ENCODE results near the gene LRCH2.
"Not testable (repeated sequence)": the region's sequence is repeated elsewhere in the genome, so short reads cannot be mapped to it uniquely, and the experiment has no call there.

Gene LRCH2

DNA sequence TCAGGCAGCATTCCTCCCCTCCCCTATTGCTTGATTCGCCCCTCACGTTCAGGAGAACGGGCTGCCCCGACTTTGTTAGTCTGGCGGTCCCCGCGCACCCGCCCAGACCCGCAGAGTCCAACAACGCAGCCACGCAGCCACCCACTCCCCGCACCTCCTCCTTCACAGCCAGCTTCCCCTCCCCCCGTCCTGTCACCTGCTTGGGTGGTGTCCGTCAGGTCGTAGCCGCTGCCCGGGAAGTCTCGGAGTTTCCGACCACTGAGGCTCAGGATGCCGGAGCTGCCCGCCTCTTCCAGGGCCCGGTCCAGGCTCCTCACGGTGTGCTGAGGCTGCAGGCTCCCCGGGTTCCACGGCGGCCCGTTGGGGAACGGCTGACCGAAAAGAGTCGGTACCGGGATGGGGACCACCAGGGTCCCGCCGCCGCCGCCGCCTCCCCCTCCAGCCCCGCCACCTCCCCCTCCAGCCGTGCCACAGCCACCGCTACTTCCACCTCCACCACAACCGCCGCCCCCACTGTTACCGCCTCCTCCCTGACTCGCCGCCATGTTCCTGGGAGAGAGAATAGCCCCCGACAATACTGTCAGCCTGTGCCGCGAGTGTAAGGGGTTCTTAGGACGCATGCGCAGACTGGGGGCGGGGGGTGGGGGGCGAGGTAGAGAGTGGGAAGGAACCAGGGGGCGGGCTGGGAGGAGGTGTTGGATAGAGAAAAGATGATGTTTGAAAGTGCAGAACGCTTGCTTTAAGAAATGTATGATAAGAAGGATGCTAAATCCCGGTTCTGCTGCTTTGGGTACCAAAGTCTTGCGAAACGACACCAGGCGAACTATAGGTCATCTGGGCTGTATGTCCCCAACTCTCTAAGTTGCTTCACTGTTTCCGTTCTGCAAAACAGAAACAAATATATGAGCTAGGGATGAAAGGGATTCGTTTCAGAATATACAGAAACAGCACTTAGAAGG, at the start of gene LRCH2:
TSS of gene LRCH2 (minus strand) at position 600 of the 959 bp plus-strand sequence. CDS start at position 545, 55 bp downstream.
- no peak for DNase-seq (ENCODE audit: low spot score)

DNA sequence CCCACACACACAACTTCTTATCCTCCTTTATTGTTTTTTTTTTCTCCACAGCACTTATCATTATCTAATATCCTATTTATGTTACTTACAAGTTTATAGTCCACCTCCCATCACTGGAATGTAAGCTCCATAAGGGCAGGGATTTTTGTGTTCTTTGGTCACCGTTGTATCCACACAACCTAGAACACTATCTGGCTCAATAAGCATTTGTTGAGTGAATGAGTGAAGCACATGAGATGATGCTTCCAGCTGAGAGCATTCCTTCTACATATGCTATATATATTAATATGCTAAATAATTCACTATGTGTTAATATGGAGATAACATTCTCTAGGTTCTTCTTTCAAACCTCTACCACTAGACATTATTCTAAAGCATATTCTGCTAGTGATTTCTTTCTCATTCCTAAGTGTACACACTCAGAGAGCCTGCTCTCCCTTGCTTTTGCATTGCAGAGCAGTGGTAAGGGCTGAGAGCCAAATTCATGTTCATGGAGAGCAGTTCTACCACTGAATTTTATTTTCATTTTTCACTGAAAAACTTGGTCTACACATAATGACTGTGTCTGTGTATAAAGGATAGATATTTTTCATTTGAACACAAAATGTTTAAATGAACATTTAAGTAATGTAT, 35.3 kb upstream of the LRCH2 start:
- DNase-seq (ENCODE audit: low spot score), result no peak

DNA sequence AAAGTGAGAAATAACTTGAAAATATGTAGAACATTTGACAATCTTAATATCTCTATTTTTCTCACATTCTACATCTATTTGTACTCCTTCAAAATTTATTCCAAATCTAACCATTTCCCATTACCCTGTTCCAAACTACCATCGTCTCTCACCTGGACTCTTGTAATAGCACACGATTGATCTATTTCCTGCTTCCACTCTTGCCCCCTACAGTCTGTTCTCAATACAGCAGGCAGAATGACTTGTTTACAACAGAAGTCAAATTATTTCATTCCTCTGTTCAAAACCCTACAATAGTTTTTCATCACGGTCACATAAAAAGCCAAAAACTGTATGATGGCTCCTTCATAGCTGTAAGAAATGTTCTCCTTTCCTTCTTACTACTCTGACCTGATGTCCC, 34.5 kb upstream of the LRCH2 start:
- DNase-seq (ENCODE audit: low spot score), result no peak

DNA sequence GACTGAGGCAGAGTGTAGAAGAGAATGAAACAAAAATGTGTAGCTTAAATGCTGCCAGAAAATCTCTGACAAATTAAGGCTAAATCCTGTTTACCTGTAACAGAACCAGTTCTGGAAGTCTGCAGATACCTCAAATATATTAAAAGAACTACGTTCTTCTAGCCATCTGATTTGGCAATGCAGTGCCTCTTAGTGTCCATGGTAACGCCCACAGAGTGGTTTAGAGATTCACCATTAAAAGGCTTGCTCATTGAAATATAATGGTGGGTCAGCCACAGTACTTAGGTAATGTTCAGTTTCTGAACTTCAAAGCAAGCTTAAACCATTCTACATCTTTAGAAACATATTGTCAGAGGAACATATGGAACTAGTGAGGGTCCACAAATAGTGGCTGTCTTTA, 32.4 kb upstream of the LRCH2 start:
- DNase-seq (ENCODE audit: low spot score), result no peak

GRCh38 chrX:115264009-115264408, 30.1 kb upstream of the LRCH2 start:
- DNase-seq (ENCODE audit: low spot score), result no peak

GRCh38 chrX:115261148-115261547, 27.3 kb upstream of the LRCH2 start:
- no peak for DNase-seq (ENCODE audit: low spot score)

- DNase-seq (ENCODE audit: low spot score), result no peak
These were observed 26.4 kb upstream of the LRCH2 start for GRCh38 chrX:115260330-115260729.

DNA sequence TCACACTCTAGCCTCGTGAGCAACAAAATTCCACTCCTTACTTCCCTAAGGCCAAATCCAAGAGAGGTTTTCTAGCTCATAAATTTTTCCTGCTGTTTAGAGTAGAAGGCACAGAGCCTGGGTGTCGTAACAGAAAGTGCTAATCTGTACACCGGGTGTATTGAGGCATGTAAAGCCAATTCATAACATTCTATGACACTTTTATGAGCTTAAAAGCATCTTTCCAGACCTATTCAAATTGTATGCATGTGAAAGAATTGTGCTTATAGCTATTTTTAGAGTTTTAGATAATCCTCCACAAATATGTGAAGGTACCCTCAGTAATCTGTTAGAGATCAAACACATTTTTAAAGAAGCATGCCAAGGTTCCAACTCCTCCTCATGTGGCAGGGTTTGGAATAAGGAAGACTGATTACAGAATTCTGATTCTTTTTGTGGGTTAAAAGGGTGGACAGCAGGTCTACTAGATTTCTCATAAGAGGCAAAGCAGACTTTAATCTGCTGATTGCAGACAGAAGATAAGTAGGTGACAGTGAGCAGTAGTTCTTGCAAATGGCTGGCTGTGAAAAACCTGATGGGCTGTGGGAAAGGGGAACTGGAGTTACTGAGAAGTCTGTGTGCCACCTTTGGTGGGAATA, 25.5 kb upstream of the LRCH2 start:
- DNase-seq (ENCODE audit: low spot score), result no peak

GRCh38 chrX:115257711-115258110, 23.8 kb upstream of the LRCH2 start:
- DNase-seq (ENCODE audit: low spot score), result no peak

GRCh38 chrX:115255003-115255402, 21.1 kb upstream of the LRCH2 start:
- no peak for DNase-seq (ENCODE audit: low spot score)

DNA sequence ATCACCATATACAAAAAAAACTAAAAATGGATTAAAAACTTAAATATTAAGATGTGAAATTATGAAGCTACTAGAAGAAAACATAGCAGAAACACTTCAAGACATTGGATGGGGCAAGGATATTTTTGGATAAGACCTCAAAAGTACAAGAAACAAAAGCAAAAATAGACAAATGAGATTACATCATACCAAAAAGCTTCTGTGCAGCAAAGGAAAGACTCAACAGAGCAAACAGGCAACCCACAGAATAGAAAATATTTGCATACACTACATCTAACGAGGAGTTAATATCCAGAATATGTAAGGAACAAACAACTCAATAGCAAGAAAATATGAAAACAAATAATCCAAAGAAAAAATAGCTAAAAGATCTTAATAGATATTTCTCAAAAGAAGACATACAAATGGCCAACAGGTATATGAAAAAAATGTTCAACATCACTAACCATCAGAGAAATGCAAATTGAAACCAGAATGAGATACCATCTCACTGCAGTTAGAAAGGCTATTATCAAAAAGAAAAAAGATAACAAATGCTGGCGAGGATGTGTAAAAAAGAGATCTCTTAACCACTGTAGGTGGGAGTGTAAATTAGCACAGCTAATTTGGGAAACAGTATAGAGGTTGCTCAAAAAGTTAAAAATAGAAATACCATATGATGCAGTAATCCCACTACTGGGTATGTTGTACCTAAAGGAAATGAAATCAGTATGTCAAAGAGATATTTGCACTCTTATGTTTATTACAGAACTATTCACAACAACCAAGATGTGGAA, 17.8 kb upstream of the LRCH2 start:
- no peak for DNase-seq (ENCODE audit: low spot score)

- DNase-seq (ENCODE audit: low spot score), result no peak
These were observed 3.2 kb upstream of the LRCH2 start for GRCh38 chrX:115237056-115237455.

DNA sequence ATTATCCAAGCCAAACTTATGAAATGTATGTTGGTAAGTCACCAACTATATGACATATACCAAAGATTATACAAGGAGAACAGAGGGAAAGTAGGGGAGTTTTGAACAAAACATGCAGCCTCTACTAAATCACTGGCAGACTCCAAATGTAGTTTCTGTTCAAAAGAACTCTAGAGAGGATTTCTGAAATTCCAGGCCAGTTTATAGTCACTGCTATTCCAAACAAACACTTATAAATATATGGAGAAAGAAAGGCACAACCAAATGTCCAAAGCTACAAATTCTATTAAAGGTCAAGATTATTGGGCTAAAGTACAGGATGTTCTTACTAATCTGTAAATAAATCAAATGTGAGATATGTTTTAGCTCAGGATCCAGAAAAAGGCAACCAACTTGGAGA, 2.7 kb upstream of the LRCH2 start:
- DNase-seq (ENCODE audit: low spot score), result no peak

- no peak for DNase-seq (ENCODE audit: low spot score)
These were observed 565 bp upstream of the LRCH2 start for GRCh38 chrX:115234461-115234860.

DNA sequence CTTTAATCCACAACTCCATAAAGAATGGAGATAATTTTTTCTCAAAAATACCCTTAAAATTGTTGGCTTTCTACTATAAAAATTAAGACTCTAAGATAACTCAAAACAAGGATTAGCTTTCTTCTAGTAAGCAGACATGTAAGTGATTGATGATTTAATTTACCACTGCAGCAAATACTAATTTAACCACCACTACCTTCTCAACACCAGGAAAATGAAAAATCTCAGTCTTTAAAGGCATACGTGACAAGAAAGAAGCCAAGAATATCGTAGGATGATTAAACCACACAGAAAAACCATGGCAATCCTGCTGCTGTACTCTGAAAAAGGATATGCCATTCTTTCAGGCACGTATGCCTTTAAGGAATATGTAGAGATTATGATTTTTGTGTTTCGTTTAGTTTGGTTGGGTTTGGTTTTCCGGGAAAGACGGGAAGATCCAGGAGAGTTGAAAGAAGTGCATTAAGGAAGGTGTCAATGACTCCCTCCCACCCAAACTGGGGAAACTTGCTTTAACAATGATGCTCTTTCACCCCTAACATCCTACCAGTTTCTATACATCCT, 881 bp downstream of the LRCH2 start:
- DNase-seq (ENCODE audit: low spot score), result no peak

DNA sequence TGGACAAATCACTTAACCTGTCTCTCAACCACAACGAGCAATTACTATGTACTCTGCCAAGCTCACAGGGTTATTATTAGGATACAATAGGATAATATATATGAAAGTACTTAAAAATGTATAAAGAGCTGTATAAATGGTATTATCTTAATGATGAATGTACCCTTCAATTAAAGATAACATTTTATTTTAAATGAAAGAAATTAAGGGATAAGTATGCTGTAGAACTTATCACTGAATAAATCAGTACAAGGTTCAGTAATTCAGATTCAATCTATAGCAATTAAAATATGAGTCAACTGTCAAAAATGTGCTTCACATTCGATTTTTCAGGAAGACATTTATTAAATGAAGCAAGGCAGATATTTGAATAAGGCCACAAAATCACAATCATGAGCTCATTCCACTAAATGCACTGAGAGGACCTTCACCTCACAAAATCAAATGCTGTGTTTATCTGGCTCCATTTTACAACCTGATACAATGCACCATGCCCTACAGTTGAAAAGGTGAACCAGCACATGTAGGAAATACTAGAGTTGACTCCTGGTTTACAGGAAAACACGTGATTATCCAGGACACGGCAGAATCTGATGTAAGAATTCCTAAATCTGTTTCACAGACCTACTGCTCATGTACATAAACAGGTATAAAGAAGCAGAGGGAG, 4.4 kb downstream of the LRCH2 start:
- no peak for DNase-seq (ENCODE audit: low spot score)

GRCh38 chrX:115226929-115227328, 7.0 kb downstream of the LRCH2 start:
- peak; percentile 3 for DNase-seq (ENCODE audit: low spot score)

DNA sequence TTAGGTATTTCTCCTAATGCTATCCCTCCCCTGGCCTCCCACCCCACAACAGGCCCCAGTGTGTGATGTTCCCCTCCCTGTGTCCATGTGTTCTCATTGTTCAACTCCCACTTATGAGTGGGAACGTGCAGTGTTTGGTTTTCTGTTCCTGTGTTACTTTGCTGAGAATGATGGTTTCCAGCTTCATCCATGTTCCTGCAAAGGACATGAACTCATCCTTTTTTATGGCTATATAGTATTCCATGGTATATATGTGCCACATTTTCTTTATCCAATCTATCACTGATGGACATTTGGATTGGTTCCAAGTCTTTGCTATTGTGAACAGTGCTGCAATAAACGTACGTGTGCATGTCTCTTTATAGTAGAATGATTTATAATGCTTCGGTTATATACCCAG, 16.6 kb downstream of the LRCH2 start:
- not testable (repeated sequence) for DNase-seq (ENCODE audit: low spot score)

DNA sequence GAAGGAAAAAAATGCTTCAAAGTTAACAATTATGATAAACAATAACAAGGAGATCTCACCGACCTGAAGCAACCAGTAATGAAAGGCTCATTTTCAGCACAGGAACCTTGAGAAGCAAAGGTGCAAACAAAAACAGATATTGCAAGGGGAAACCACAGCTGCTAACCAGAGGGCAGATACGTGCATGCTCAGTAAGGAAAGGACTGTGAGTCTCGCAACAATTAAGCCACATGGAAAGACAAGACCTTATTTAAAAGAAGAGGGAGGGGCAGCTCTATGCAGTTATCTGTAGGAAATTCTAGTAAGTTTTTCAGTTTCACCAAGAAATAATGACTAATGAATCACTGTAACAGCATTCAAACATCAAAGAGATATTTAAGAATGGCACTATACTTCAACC, 19.3 kb downstream of the LRCH2 start:
- no peak for DNase-seq (ENCODE audit: low spot score)

GRCh38 chrX:115214151-115214550, 19.7 kb downstream of the LRCH2 start:
- no peak for DNase-seq (ENCODE audit: low spot score)

DNA sequence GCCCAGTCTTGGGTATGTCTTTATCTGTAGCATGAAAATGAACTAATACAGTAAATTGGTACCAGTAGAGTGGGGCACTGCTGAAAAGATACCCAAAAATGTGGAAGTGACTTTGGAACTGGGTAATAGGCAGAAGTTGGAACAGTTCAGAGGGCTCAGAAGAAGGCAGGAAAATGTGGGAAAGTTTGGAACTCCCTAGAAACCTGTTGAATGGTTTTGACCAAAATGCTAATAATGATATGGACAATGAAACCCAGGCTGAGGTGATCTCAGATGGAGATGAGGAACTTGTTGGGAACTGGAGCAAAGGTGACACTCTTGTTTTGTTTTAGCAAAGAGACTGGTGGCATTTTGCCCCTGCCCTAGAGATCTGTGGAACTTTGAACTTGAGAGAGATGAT, 24.3 kb downstream of the LRCH2 start:
- not testable (repeated sequence) for DNase-seq (ENCODE audit: low spot score)

Measured in activated CD4-positive, alpha-beta T cell treated with anti-CD3 and anti-CD28 coated beads, Interleukin-2, Interleukin-4, amounts not matched to agents 100 ng/mL and 50 ng/mL, durations not matched to agents 16 hours and 8 hours (primary cell).